ENCODE measurements around the gene CSH2. TPM values are rescaled to one million over a fixed set of nuclear protein-coding genes. Genes with fewer than 3 reads are reported as not detected.

Gene CSH2
- total and polyA plus RNA-seq, 4 experiments from 2014 or later, result not detected

GRCh38 chr17:63855185-63855584, 18.3 kb downstream of the CSH2 start:
- Mint-ChIP-seq H3K27ac (no peak overlapping the region), H3K9me3 (no peaks in the 10 kb centered on the region), H3K4me1 (peaks cover 0 to 2% (median under 1%) of the 10 kb centered on the region in 4 donors), H3K36me3 (no peaks in the 10 kb centered on the region), H3K4me3 (no peak overlapping the region), H3K27me3 (no peaks in the 10 kb centered on the region)
- H3K27ac ChIP-seq (ENCODE audit: low read depth, low read length), result no peak overlapping the region
- ChIA-PET POLR2A (ENCODE audit: partially characterized antibody) (no interaction called here), CTCF (ENCODE audit: partially characterized antibody) (no interaction called here)
- no peaks in the 10 kb centered on the region for H3K36me3 ChIP-seq (ENCODE audit: insufficient read depth, low read length)
- DNase-seq, result no peak
- intact Hi-C loops (cut with micrococcal nuclease), result no loop called here
- no peaks in the 10 kb centered on the region for H3K9me3 ChIP-seq (ENCODE audit: control insufficient read depth in 1 of 2, low read length in 2 of 2)
- H3K4me3 ChIP-seq (ENCODE audit: low read length in 2 of 2), result no peak overlapping the region
- H3K27me3 ChIP-seq (ENCODE audit: insufficient read depth, low read length), result no peaks in the 10 kb centered on the region
- no peaks in the 10 kb centered on the region for H3K4me1 ChIP-seq (ENCODE audit: insufficient read depth, low read length)

- H3K4me3 Mint-ChIP-seq, result no peak overlapping the region
- ChIA-PET CTCF (ENCODE audit: partially characterized antibody) (no interaction called here), POLR2A (ENCODE audit: partially characterized antibody) (no interaction called here)
Observed at GRCh38 chr17:63854709-63855108, 18.8 kb downstream of the CSH2 start.

DNA sequence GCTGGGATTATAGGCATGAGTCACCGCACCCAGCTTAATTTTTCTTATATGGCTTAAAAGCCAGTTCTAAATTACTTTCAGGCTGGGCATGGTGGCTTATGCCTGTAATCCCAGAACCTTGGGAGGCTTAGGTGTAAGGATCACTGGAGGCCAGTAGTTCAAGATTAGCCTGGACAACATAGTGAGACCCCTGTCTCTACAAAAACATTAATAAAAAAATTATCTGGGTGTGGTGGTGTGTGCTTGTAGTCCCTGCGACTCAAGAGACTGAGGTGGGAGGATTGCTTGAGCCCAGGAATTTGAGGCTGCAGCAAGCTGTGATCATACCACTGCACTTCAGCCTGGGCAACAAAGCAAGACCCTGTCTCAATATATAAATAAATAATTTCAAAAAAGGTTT, 20.2 kb downstream of the CSH2 start:
- Histone ChIP-seq H3K27me3 (ENCODE audit: insufficient read depth, low read length) (no peaks in the 10 kb centered on the region), H3K36me3 (ENCODE audit: insufficient read depth, low read length) (no peaks in the 10 kb centered on the region), H3K9me3 (ENCODE audit: control insufficient read depth in 1 of 2, low read length in 2 of 2) (no peaks in the 10 kb centered on the region), H3K27ac (ENCODE audit: low read depth, low read length) (no peak overlapping the region), H3K4me3 (ENCODE audit: low read length in 2 of 2) (no peak overlapping the region), H3K4me1 (ENCODE audit: insufficient read depth, low read length) (peaks cover 7% of the 10 kb centered on the region)
- CTCF ChIA-PET (ENCODE audit: partially characterized antibody), result no interaction called here
- Mint-ChIP-seq H3K9me3 (peaks cover 0 to 2% (median 0%) of the 10 kb centered on the region in 8 donors), H3K4me3 (no peak overlapping the region), H3K27ac (no peak overlapping the region), H3K36me3 (no peaks in the 10 kb centered on the region), H3K4me1 (peaks cover 9 to 14% (median 10%) of the 10 kb centered on the region in 4 donors), H3K27me3 (no peaks in the 10 kb centered on the region)
- no peak for DNase-seq
- POLR2A ChIA-PET (ENCODE audit: partially characterized antibody), result no interaction called here
- intact Hi-C loops (cut with micrococcal nuclease), result no loop called here

More at GRCh38 chr17:63854709-63855108, 18.8 kb downstream of the CSH2 start:
- intact Hi-C loops (cut with micrococcal nuclease), result no loop called here
- no peaks in the 10 kb centered on the region for H3K9me3 Mint-ChIP-seq
- no peak for DNase-seq
- Histone ChIP-seq H3K4me1 (ENCODE audit: insufficient read depth, low read length) (no peaks in the 10 kb centered on the region), H3K27me3 (ENCODE audit: insufficient read depth, low read length) (no peaks in the 10 kb centered on the region), H3K27ac (ENCODE audit: low read depth, low read length) (no peak overlapping the region), H3K4me3 (ENCODE audit: low read length in 2 of 2) (no peak overlapping the region), H3K9me3 (ENCODE audit: control insufficient read depth in 1 of 2, low read length in 2 of 2) (no peaks in the 10 kb centered on the region), H3K36me3 (ENCODE audit: insufficient read depth, low read length) (no peaks in the 10 kb centered on the region)
- peaks cover 0 to 3% (median 2%) of the 10 kb centered on the region in 4 donors for H3K4me1 Mint-ChIP-seq
- no peak overlapping the region for H3K27ac Mint-ChIP-seq
- H3K36me3 Mint-ChIP-seq, result no peaks in the 10 kb centered on the region
- H3K27me3 Mint-ChIP-seq, result no peaks in the 10 kb centered on the region

DNA sequence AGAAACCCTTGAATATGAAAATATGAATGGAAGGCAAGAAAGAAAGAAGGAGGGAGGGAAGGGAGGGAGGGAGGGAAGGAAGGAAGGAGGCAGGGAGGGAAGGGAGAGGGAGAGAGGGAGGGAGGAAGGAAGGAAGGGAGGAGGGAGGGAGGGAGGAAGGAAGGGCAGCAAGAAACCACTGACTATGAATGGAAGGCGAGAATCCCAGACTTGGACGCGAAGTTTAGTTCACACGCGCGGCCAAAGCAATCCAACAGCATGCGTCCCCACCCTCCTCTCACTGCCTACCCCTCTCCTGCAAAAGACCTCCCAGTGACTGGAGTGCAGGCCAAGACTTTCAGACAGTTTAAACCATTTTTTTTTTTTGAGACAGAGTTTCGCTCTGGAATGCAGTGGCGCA, 23.1 kb downstream of the CSH2 start:
- Mint-ChIP-seq H3K9me3 (peaks cover 0 to 2% (median 0%) of the 10 kb centered on the region in 8 donors), H3K27ac (peak overlapping the region in 1 of 7 donors; percentile 42), H3K4me1 (peaks cover 13 to 19% (median 15%) of the 10 kb centered on the region in 4 donors), H3K4me3 (no peak overlapping the region), H3K27me3 (no peaks in the 10 kb centered on the region), H3K36me3 (no peaks in the 10 kb centered on the region)
- peaks cover 13% of the 10 kb centered on the region for H3K4me1 ChIP-seq (ENCODE audit: insufficient read depth, low read length)
- ChIA-PET CTCF (ENCODE audit: partially characterized antibody) (interaction anchor here (2.5 kb wide), 1 partner anchor 11 kb away, joined by 10 read pairs; no protein-coding TSS in a partner anchor), POLR2A (ENCODE audit: partially characterized antibody) (no interaction called here)
- no peak overlapping the region for H3K27ac ChIP-seq (ENCODE audit: low read depth, low read length)
- no peak for DNase-seq
- H3K36me3 ChIP-seq (ENCODE audit: insufficient read depth, low read length), result no peaks in the 10 kb centered on the region
- no peak overlapping the region for H3K4me3 ChIP-seq (ENCODE audit: low read length in 2 of 2)
- no peaks in the 10 kb centered on the region for H3K9me3 ChIP-seq (ENCODE audit: control insufficient read depth in 1 of 2, low read length in 2 of 2)
- H3K27me3 ChIP-seq (ENCODE audit: insufficient read depth, low read length), result no peaks in the 10 kb centered on the region
- intact Hi-C loops (cut with micrococcal nuclease), result no loop called here

DNA sequence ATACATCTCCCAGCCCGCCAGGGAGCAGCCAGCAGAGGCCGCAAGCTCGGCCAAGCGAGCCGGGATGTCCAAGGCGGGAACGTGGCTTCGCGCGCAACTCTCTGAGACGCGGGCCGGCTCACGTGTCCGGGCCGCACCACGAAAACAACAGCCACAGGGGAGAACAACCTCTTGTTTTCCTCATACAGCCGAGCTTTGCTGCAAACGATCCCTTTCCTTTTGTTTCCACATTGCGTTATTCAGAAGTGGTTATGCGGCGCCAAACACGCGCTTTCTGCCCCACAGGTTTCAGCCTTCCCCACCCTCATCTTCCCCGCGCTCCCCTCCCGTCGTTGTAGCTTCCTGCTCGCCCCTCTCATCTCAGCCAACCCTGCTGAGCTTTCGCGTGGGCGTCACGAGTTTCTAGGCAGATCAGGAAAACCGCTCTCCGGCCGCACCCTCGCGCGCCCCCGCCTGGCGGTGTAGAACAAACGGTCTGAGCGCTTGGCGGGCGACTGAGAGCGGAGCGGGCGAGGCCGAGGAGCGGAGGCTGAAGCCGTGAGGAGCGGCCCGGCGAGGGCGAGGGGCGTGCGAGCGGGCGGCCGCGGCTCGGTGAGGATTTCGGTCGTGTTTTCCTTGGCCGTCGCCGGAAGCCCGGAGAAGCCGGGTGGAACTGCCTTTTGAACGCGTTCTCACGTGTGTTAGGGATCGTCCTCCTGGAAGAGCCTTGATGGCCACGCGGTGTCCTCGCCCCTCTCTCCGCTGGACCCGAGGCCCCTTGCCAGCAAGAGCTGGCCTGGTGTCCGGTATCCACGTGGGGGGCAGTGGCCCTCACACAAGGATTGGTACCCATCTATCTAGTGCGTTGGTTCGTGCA, 24.4 kb downstream of the CSH2 start:
- POLR2A ChIA-PET (ENCODE audit: partially characterized antibody), result interaction anchor here (0.7 to 2.2 kb wide), 20 partner anchors 10 to 656 kb away, joined by 3 to 17 read pairs (median 6); partner anchors contain the start of genes CCDC47, DDX42, DDX5 and ERN1
- Histone ChIP-seq H3K9me3 (ENCODE audit: control insufficient read depth in 1 of 2, low read length in 2 of 2) (no peaks in the 10 kb centered on the region), H3K27me3 (ENCODE audit: insufficient read depth, low read length) (no peaks in the 10 kb centered on the region), H3K4me1 (ENCODE audit: insufficient read depth, low read length) (peaks cover 13% of the 10 kb centered on the region), H3K27ac (ENCODE audit: low read depth, low read length) (peak overlapping the region; percentile 18), H3K36me3 (ENCODE audit: insufficient read depth, low read length) (no peaks in the 10 kb centered on the region), H3K4me3 (ENCODE audit: low read length in 2 of 2) (peak overlapping the region; percentile 45 to 58)
- CTCF ChIA-PET (ENCODE audit: partially characterized antibody), result interaction anchor here (0.6 to 3.6 kb wide), 21 partner anchors 9 to 414 kb away, joined by 3 to 37 read pairs (median 5); partner anchors contain the start of genes ACE, CCDC47, DDX42 and FTSJ3
- H3K27ac Mint-ChIP-seq, result peak overlapping the region; percentile 72 to 100 (median 98)
- H3K27me3 Mint-ChIP-seq, result no peaks in the 10 kb centered on the region
- intact Hi-C loops (cut with micrococcal nuclease), result loop anchor here (10.0 kb wide), 1 partner anchor 656 kb away; the partner anchor contains the start of genes CEP95 and DDX5
- H3K4me3 Mint-ChIP-seq, result peak overlapping the region; percentile 78 to 94 (median 89)
- peaks cover 0 to 2% (median 0%) of the 10 kb centered on the region in 8 donors for H3K9me3 Mint-ChIP-seq
- no peaks in the 10 kb centered on the region for H3K36me3 Mint-ChIP-seq
- DNase-seq, result peak; percentile 92 to 94 (median 93)
- peaks cover 13 to 22% (median 18%) of the 10 kb centered on the region in 4 donors for H3K4me1 Mint-ChIP-seq

DNA sequence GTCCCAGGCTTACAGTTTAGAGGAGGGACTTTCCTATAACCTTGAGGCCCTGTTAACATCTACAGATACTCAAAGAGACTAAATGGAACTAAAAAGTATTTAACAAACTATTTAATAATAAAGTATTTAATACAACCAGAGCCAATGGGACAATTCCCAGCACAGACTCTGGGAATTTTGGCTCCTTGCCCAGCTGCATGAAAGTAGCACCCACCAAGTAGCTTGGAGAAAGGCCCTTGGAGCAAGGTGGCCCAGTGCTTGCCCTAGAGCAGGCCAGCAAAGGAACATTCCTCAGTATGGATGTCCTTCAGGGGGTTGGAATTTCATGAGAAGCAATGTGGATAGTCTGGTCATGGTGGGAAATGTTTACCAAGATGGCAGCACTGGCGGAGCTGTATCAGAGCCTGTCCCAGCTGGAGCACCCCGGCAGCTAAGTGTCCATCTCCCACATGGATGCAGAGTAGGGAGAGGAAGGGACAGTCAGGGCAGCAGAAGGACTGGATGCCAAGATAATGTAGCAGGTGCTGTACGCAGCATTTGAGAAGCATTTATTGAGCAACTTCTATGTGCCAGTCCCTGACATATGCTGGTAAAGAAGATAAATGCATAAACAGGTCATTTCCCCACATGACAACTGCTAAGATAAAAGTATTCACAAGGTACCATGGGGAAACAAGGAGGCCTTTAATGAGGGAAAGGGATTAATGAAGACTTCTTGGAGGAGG, 25.8 kb downstream of the CSH2 start:
- peak overlapping the region in 7 of 8 donors; percentile 23 to 93 (median 64) for H3K4me3 Mint-ChIP-seq
- peaks cover 0 to 2% (median 0%) of the 10 kb centered on the region in 8 donors for H3K9me3 Mint-ChIP-seq
- H3K9me3 ChIP-seq (ENCODE audit: control insufficient read depth in 1 of 2, low read length in 2 of 2), result no peaks in the 10 kb centered on the region
- intact Hi-C loops (cut with micrococcal nuclease), result loop anchor here (10.0 kb wide), 1 partner anchor 657 kb away; the partner anchor contains the start of genes CEP95 and DDX5
- H3K27me3 ChIP-seq (ENCODE audit: insufficient read depth, low read length), result no peaks in the 10 kb centered on the region
- no peaks in the 10 kb centered on the region for H3K36me3 ChIP-seq (ENCODE audit: insufficient read depth, low read length)
- no peaks in the 10 kb centered on the region for H3K27me3 Mint-ChIP-seq
- DNase-seq, result no peak
- peaks cover 20% of the 10 kb centered on the region for H3K4me1 ChIP-seq (ENCODE audit: insufficient read depth, low read length)
- peaks cover 15 to 36% (median 23%) of the 10 kb centered on the region in 4 donors for H3K4me1 Mint-ChIP-seq
- H3K27ac ChIP-seq (ENCODE audit: low read depth, low read length), result no peak overlapping the region
- no peak overlapping the region for H3K4me3 ChIP-seq (ENCODE audit: low read length in 2 of 2)
- H3K36me3 Mint-ChIP-seq, result peaks cover 0 to 6% of the 10 kb centered on the region in 2 donors
- ChIA-PET POLR2A (ENCODE audit: partially characterized antibody) (interaction anchor here (1.3 to 2.2 kb wide), 7 partner anchors 8 to 658 kb away, joined by 3 to 17 read pairs (median 5); partner anchors contain the start of genes DDX42, DDX5 and PSMC5), CTCF (ENCODE audit: partially characterized antibody) (interaction anchor here (0.7 to 3.6 kb wide), 9 partner anchors 9 to 371 kb away, joined by 3 to 37 read pairs (median 12); partner anchors contain the start of genes ACE and FTSJ3)
- H3K27ac Mint-ChIP-seq, result peak overlapping the region in 6 of 7 donors; percentile 54 to 99 (median 76)

Measured in CD4-positive, alpha-beta memory T cell (primary cell).